Thoracic aorta endothelial cell (primary cell): ENCODE measurements around the gene ANGPTL2. TPM values are rescaled to one million over a fixed set of nuclear protein-coding genes. Genes with fewer than 3 reads are reported as not detected.

ENCODE experiments used
- total RNA-seq: library from RNA; depleted of rRNA; stranded (reverse); fragments of >200 nt; gene quantifications from 2 replicates; pipeline ENCODE4 v1.2.3, GENCODE V29; 2012

Gene ANGPTL2
- total RNA-seq: 13.7 and 22.1 TPM in 2 replicates

GRCh38 chr9:127122176-127123063, at the start of gene ANGPTL2:
TSS of gene ANGPTL2 (minus strand) at chr9:127122635. CDS start at chr9:127108731, 13,904 bp downstream.

Other genes with a start within 250 kb of the ANGPTL2 start
- gene RALGPS1, start 207.9 kb downstream of the ANGPTL2 start, total RNA-seq: 3.7 TPM in 2 replicates
- gene GARNL3, start 142.1 kb upstream of the ANGPTL2 start, total RNA-seq: 8.3 and 9.2 TPM in 2 replicates